ENCODE data around the gene TMEM259.

Gene TMEM259

GRCh38 chr19:986083-986482 is 34.8 kb downstream of the TMEM259 start:
- DNase-seq (ENCODE audit: low spot score), result no peak

DNA sequence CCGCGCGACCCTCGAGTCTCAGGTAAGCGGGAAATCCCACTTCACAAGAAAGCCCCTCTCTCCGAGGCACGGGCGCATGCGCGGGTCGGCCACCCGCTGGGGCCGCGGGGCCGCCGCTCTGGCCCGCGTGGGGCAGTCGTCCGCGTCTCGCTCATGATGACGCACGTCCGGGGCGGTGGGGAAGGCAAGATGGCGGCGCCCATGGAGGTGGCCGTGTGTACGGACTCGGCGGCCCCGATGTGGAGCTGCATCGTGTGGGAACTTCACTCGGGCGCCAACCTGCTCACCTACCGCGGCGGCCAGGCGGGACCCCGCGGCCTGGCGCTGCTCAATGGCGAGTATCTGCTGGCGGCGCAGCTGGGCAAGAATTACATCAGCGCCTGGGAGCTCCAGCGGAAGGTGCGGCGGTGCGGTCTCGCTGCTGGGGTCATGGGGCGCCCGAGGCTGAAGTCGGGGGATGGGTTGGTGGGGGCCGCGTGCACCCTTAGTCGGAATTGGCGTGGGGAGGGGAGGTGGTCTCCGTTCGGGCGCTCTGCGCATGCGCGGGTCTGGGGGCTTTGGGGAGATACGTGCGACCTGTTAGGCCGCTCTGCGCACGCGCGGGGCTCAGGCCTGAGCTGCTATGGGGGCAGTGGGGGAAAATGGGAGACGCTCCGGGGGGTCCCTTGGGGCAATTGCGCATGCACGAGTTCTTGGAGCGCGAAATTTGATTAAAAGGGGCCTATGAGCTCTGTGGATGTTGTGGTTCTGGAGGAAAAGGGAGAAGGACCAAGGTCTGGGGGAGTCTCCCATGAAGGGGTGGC is 36.6 kb downstream of the TMEM259 start, which contains the start of gene WDR18:
Gene WDR18, plus strand, starts transcription at position 181 of the 803 bp plus-strand sequence. Its CDS starts 9 bp downstream, at position 190.
- peak; percentile 82 for DNase-seq (ENCODE audit: low spot score)

DNA sequence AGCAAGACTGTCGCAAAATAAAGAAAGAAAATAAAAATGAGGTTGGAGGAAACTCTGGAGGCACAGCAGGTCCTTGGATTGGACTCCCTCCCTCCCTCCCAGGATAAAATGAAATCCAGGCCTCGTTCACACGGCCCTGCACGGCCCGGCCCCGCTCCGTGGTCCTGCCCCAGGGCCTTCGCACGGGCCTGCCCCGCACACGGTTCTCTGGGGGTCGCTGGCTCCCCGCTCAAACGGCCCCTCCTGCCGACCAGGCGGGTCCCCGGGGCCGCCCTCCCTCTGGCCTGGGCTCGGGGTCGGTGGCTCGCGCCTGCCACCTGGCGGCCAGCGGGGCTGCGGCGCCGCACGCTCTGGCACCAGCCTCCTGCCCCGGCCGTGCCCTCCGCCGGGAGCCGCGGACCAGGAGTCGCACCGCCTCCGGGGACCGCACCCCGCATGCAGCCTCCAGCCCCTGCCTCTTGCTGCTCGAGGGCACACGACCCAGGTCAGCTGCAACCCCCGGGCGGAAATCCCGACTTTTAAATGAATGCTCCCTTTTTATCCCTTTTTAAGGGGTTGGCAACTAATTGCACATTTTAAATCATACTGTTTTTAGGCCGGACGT is 38.3 kb downstream of the TMEM259 start:
- DNase-seq (ENCODE audit: low spot score), result peak; percentile 63

- DNase-seq (ENCODE audit: low spot score), result no peak
Measured at GRCh38 chr19:980133-980998, 40.6 kb downstream of the TMEM259 start.

DNA sequence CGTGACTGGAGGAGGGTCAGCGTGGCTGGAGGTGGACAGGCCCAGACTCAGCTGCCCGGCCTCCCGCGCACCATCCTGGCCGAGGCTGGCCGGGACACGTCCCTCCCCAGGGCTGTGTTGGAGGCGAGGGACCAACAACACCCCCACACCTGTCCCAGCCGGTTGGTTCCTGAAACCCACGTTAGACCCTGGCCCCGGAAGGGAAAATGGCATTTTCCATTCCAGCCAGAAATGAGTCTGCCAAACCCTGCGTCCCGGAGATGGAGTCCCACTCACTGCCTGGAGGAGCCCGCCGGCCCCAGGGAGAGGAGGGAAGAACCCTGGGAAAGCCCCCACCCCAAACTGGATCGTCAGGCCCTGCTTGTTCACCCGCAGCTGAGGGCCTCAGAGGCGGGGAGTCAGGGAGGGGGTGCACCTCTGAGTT is 41.6 kb downstream of the TMEM259 start:
- no peak for DNase-seq (ENCODE audit: low spot score)

DNA sequence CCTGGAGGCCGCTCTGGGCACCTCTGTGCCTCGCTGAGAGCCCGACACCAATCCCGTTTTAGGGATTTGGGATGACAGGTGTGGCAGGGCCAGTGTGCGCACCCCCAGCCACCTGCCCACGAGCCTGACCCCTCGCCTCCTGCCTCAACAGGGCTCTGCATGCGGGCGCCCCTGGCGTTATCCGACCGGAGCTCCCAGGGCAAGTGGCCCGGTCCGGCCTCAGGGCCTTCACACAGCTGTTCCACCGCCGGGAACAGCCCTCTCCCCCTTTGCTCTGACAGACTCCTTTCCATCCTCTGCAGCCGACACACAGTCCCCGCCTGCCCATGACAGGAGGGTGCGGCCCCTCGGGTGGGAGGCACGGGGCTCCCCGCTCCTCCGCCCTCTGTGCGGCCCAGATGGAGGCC is 43.9 kb downstream of the TMEM259 start:
- no peak for DNase-seq (ENCODE audit: low spot score)

DNA sequence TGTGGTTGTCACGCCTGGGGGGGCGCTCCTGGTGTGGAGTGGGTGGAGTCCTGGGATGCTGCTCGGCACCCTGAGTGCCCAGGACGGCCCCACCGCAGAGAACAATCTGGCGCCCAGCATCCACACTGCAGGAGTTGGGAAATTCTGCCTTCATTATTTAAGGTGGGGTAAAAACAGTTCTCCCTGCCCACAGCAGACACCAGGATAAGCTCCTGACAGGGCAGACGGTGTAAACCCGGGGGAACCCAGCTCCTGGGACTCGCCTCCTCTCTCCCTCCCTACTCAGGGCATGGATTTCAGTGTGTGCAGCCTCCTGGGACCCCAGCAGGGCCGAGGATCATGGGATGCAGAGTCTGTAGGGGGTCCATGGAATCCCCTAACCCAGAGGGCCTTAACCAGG is 44.4 kb downstream of the TMEM259 start:
- no peak for DNase-seq (ENCODE audit: low spot score)

DNA sequence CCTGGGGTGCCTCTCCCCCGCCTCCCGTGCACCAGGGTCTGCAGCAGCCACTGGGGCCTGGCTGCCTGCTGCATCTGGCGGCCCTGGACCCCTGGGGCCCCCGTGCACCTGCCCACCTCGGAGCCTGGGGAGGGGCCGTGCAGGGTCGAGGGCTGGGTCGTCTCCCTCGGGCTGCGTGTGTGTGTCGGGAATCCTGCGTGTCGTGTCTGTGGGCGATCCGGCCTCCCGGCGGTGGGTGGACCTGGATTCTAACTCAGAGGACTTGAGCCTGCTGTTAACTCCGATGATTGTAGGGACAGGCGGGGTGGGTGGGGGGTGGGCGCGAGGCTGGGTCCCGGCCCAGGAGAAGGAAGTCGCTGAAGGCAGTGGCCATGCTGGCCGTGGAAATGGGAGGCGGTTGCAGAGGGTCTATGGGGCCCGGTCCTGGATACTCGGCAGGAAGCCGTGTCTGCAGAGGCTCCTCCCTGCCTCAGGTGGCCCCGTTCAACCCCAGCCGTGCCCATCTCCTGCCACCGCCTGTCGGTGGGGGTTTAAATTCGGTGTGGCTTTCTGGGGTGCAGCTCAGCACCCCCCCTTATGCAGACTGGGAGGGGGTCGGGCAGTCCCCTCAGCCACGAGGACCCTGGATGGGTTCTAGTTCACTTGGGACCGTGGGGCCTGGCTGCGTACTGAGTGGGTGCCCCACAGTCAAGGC is 46.2 kb downstream of the TMEM259 start:
- no peak for DNase-seq (ENCODE audit: low spot score)

DNA sequence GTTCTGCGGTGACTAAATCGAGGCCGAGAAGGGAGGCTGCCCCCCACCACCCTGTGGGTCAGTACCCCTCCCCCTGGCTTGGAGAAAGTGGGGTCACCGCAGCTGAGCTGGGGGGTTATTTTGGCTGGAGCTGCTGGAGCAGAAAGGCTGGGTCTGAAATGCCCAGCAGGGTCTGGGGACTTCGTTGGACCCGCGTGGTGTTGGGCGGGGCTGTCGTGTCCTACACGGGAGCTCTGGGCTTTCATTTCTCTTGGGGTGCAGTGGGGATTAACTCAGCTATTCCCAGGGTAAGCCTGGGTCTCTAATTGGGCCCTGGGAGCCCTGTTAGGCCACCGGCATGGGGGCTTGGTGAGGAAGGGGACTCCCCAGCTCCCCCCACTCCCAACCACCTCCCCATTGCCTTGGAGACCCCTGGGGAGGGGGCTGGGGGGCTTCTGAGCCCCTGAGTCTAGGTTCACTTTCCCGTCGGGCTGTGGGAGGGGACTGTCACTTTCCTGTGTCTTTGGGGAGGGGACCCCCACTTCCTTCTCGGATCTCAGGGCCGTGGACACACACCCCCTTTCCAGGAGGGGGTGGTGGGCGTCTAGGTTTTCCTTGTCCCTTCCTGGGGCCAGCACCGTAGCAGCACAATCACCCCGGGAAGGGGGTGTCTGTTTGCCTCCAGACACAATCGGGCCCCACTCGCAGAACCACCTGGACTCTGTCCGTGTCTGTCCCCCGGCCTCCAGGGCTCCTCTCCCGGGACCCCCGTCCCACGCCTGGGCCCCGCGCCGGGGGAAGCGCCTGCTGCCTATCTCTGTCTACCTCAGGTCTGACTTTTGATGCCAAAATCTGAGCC is 47.0 kb downstream of the TMEM259 start:
- no peak for DNase-seq (ENCODE audit: low spot score)

GRCh38 chr19:972281-972680 is 48.6 kb downstream of the TMEM259 start:
- DNase-seq (ENCODE audit: low spot score), result no peak

- DNase-seq (ENCODE audit: low spot score), result no peak
Measured at GRCh38 chr19:971795-972194, 49.1 kb downstream of the TMEM259 start.

DNA sequence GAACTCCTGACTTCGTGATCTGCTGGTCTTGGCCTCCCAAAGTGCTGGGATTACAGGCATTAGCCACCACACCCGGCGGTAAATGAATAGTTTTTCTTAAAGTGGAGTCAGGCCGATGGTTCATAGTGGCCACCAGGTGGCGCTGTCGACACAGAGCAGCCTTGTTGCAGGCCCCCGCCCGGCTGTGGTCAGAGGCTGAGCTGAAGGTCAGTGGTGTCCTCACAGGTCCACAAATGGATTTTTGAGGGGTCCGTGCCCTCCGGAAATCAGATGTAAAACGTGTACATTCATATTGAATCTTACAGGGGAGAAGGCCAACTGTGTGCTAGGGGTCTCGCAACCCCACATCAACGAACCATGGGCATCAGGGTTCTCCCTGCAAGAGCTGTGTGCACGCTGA is 50.2 kb downstream of the TMEM259 start:
- no peak for DNase-seq (ENCODE audit: low spot score)

DNA sequence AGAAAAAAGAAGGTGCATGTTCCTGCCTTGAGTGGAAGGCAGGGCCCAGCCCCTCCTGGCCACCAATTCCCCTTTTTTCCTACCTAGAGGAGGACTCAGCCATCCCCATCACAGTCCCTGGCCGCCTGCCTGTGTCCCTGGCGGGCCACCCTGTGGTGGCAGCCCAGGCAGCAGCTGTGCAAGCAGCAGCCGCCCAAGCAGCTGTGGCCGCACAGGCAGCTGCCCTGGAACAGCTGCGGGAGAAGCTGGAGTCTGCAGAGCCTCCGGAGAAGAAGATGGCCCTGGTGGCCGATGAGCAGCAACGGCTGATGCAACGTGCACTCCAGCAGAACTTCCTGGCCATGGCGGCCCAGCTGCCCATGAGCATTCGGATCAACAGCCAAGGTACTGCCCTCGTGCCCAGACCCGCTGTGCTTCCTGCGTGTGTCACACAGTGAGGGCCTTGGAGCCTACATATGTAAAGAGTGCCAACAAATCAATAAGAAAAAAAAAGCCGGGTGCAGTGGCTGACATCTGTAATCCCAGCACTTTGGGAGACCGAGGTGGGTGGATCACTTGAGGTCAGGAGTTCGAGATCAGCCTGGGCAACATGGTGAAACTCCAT is 54.3 kb downstream of the TMEM259 start:
- DNase-seq (ENCODE audit: low spot score), result no peak

- DNase-seq (ENCODE audit: low spot score), result no peak
Measured at GRCh38 chr19:964761-965694, 55.9 kb downstream of the TMEM259 start.

DNA sequence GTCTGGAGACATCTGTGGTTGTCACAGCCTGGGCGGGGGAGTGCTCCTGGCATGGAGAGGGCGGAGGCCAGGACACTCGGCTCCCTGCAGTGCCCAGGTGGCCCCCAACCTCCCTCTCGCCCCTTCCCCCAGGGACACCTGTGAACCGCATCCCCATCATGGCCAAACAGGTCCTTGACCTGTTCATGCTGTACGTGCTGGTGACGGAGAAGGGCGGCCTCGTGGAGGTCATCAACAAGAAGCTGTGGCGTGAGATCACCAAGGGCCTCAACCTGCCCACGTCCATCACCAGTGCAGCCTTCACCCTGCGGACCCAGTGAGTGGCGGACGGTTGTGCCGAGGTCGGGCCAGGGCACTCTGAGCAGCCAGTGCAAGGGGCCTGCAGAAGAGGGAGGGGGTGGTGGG is 56.8 kb downstream of the TMEM259 start:
- DNase-seq (ENCODE audit: low spot score), result no peak

- DNase-seq (ENCODE audit: low spot score), result no peak
Measured at GRCh38 chr19:963486-963951, 57.4 kb downstream of the TMEM259 start.

DNA sequence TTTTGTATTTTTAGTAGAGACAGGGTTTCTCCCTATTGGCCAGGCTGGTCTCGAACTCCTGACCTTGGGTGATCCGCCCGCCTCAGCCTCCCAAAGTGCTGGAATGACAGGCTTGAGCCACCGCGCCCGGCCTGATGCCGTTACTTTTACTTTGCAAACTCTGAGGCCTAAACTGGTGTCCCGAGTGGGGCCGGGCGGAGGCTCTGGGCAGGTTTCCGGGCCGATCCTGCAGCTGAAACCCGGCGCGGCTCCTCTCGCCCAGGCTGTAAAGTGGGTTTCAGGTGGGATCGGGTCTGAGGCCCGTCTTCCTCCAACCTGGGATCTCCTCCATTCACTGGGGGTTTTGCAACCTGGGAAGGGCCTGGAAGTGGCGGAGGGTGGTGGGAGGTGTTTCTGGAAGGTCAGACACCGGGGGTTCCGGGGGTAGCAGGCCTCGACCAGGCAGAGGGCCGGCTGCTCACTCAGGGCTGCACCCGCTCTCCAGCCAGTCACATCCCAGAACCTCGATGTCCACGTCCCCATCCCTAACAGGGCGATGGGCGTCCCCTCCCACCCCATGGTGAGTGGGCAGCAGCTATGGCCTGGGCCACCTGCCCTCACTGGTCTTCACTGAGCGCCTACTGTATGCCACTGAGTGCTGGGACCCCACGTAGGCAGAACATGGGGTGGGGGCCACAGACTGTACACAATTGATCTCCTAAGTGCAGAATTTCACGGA is 58.1 kb downstream of the TMEM259 start:
- no peak for DNase-seq (ENCODE audit: low spot score)

GRCh38 chr19:961866-962620 is 58.9 kb downstream of the TMEM259 start:
- no peak for DNase-seq (ENCODE audit: low spot score)
